PC-3 (cell line): ENCODE data around the gene LACC1. TPM values are rescaled to one million over a fixed set of nuclear protein-coding genes. Genes with fewer than 3 reads are reported as not detected.

Source experiments
- ATAC-seq: fragments of 200-7000 bp; cut with Tn5 transposase; 2 replicates; pipeline ENCODE4 v1.9.1; 2020; ENCODE audit warnings: mild to moderate bottlenecking, moderate library complexity
- BruUV-seq: library from RNA; stranded (reverse); fragments of 400-500 nt; replicated peaks from 2 replicates; lab custom pipeline; 2021; lab: Mats Ljungman, UMichigan
- CTCF ChIA-PET: fragments of 300-600 bp; sonication (Branson Sonifier 250); formaldehyde crosslinking; loops from one replicate; lab custom pipeline; 2022; ENCODE audit warnings: antibody characterized with exemption; lab: Charles Lee
- POLR2A ChIA-PET: fragments of 300-600 bp; sonication (Branson Sonifier 250); formaldehyde crosslinking; loops from one replicate; lab custom pipeline; 2022; ENCODE audit warnings: antibody characterized with exemption; ENCODE audit not compliant: unreplicated experiment; lab: Charles Lee
- DNase-seq: peaks from one replicate; pipeline ENCODE4 v3.0.0-alpha.2; 2015
- H2AFZ ChIP-seq: fragments of 300-600 bp; sonication (generic); 2 replicates; pipeline ENCODE4 v1.6.0; 2016; ENCODE audit warnings: antibody characterized with exemption, low read length
- H3F3A ChIP-seq: fragments of 300-600 bp; sonication (generic); one replicate; pipeline ENCODE4 v1.6.0; 2017; ENCODE audit warnings: antibody characterized with exemption, low read length, control low read depth, mild to moderate bottlenecking; ENCODE audit not compliant: unreplicated experiment
- H3K27ac ChIP-seq: fragments of 300-600 bp; sonication (generic); 2 replicates; pipeline ENCODE4 v1.5.1; 2016; ENCODE audit warnings: mild to moderate bottlenecking, low read length
- H3K27me3 ChIP-seq: fragments of 300-600 bp; sonication (generic); 2 replicates; pipeline ENCODE4 v1.6.1; 2016; ENCODE audit warnings: low read length, mixed read lengths
- H3K36me3 ChIP-seq: fragments of 300-600 bp; sonication (generic); 2 replicates; pipeline ENCODE4 v1.6.1; 2016; ENCODE audit warnings: low read depth, mixed run types, low read length, mixed read lengths
- H3K4me1 ChIP-seq: fragments of 300-600 bp; sonication (generic); 2 replicates; pipeline ENCODE4 v1.5.1; 2016; ENCODE audit warnings: low read length; ENCODE audit not compliant: insufficient read depth
- H3K4me2 ChIP-seq: fragments of 300-600 bp; sonication (generic); 2 replicates; pipeline ENCODE4 v1.6.0; 2016; ENCODE audit warnings: low read length
- H3K4me3 ChIP-seq: fragments of 300-600 bp; sonication (generic); 2 replicates; pipeline ENCODE4 v1.5.1; 2016; ENCODE audit warnings: mild to moderate bottlenecking, low read length, mixed read lengths
- H3K79me2 ChIP-seq: fragments of 300-600 bp; sonication (generic); 2 replicates; pipeline ENCODE4 v1.6.1; 2017; ENCODE audit warnings: low read length, mixed read lengths
- H3K9ac ChIP-seq: fragments of 300-600 bp; sonication (generic); 2 replicates; pipeline ENCODE4 v1.6.0; 2016; ENCODE audit warnings: mild to moderate bottlenecking, low read length
- H3K9me2 ChIP-seq: fragments of 300-600 bp; sonication (generic); replicated peaks from 2 replicates; pipeline ENCODE4 v1.6.1; 2016; ENCODE audit warnings: mixed run types, low read length, mixed read lengths
- H3K9me3 ChIP-seq: fragments of 300-600 bp; sonication (generic); 2 replicates; pipeline ENCODE4 v1.6.1; 2016; ENCODE audit warnings: low read length, mixed read lengths
- H4K20me1 ChIP-seq: fragments of 300-600 bp; sonication (generic); 2 replicates; pipeline ENCODE4 v1.6.1; 2016; ENCODE audit warnings: low read length, mixed read lengths
- EZH2 ChIP-seq: fragments of 300-600 bp; sonication (generic); IDR thresholded peaks from one replicate; pipeline ENCODE4 v1.6.1; 2017; ENCODE audit warnings: antibody characterized with exemption, mild to moderate bottlenecking, low read length; ENCODE audit not compliant: unreplicated experiment
- EZH2phosphoT487 ChIP-seq: fragments of 300-600 bp; sonication (generic); IDR thresholded peaks from 2 replicates; pipeline ENCODE4 v1.6.1; 2018; ENCODE audit warnings: mild to moderate bottlenecking, antibody characterized with exemption, low read length, borderline replicate concordance
- intact Hi-C: fragments of 100-400 bp; cut with micrococcal nuclease; formaldehyde crosslinking; loops from 2 replicates; pipeline ENCODE4 v1.9.0; 2023
- total RNA-seq: library from RNA; depleted of rRNA; stranded (reverse); fragments of >200 nt; gene quantifications from 2 replicates; pipeline ENCODE4 v1.2.3, GENCODE V29; 2014
- TF ChIP-seq, protein P1 (sequence below): fragments of 300-600 bp; sonication (generic); conservative IDR thresholded peaks from 2 replicates; pipeline ENCODE4 v1.5.1; 2017; ENCODE audit warnings: antibody characterized with exemption, low read depth, mild to moderate bottlenecking, low read length

The LACC1 gene
- total RNA-seq, 1 experiment from 2014 or later = 1.2 TPM

DNA sequence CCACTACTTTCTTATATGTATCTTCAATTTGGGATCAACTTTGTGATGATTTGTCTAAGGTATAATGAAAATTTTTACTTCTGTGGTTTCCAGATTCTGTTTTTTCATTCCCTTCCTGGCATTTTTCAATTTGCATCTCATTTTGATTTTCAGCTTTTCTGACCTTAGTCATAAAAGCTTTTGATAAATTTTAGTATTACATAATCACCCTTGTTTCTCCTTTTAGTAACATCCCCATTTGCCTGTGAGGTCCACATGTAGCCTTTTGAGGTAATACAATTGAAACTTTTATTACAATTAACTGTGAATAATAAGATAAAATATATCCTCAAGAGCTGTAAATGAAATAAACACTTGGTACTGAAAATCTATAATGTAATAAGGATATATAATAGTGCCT, 31.2 kb downstream of the LACC1 start:
- DNase-seq (no peak), ATAC-seq (no peak)
- H3K9me2 ChIP-seq = no peaks in the 10 kb centered on the region
- peaks cover 20% of the 10 kb centered on the region for H3K4me1 ChIP-seq
- POLR2A ChIA-PET = no interaction called here
- no peaks in the 10 kb centered on the region for H3F3A ChIP-seq
- no peak overlapping the region for H3K27ac ChIP-seq
- TF ChIP-seq EZH2phosphoT487 (no peak), EZH2 (no peak)
- TF ChIP-seq, protein P1, sequence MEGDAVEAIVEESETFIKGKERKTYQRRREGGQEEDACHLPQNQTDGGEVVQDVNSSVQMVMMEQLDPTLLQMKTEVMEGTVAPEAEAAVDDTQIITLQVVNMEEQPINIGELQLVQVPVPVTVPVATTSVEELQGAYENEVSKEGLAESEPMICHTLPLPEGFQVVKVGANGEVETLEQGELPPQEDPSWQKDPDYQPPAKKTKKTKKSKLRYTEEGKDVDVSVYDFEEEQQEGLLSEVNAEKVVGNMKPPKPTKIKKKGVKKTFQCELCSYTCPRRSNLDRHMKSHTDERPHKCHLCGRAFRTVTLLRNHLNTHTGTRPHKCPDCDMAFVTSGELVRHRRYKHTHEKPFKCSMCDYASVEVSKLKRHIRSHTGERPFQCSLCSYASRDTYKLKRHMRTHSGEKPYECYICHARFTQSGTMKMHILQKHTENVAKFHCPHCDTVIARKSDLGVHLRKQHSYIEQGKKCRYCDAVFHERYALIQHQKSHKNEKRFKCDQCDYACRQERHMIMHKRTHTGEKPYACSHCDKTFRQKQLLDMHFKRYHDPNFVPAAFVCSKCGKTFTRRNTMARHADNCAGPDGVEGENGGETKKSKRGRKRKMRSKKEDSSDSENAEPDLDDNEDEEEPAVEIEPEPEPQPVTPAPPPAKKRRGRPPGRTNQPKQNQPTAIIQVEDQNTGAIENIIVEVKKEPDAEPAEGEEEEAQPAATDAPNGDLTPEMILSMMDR = no peak
- no peak overlapping the region for H2AFZ ChIP-seq
- H3K4me2 ChIP-seq = no peak overlapping the region
- no peaks in the 10 kb centered on the region for H3K79me2 ChIP-seq
- no peaks in the 10 kb centered on the region for H3K36me3 ChIP-seq
- no TSS peak for BruUV-seq
- intact Hi-C loops = loop anchor here (10.0 kb wide), 1 partner anchor 214 kb away; no protein-coding TSS in a partner anchor
- H3K9ac ChIP-seq = no peak overlapping the region
- no peak overlapping the region for H3K4me3 ChIP-seq
- no peaks in the 10 kb centered on the region for H3K9me3 ChIP-seq
- H3K27me3 ChIP-seq = no peaks in the 10 kb centered on the region
- CTCF ChIA-PET = interaction anchor here (0.7 kb wide), 1 partner anchor 138 kb away, joined by 3 read pairs; no protein-coding TSS in a partner anchor
- H4K20me1 ChIP-seq = no peaks in the 10 kb centered on the region

DNA sequence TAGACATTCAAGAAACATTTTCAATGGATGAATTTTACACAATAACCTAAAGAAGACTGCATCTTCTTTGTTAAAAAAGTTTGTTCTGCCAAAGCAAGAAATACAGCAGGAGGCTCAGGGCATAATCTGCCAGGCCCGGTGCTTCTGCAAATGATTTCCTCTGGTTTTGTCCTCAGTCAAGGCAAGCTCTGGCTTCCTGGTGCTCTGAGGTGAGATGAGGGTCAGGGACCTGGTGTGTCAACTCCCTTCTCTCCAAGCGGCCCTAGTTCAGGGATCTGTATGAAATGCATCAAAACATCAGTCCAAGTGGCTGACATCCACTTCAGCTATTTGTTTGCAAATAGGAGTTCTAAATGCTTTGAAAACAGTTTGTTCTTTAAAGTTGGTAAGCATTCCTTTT, 31.6 kb downstream of the LACC1 start:
- H3F3A ChIP-seq = no peaks in the 10 kb centered on the region
- H4K20me1 ChIP-seq = no peaks in the 10 kb centered on the region
- no peaks in the 10 kb centered on the region for H3K36me3 ChIP-seq
- H3K27ac ChIP-seq = no peak overlapping the region
- no peak overlapping the region for H3K4me3 ChIP-seq
- CTCF ChIA-PET = interaction anchor here (0.7 kb wide), 1 partner anchor 137 kb away, joined by 3 read pairs; no protein-coding TSS in a partner anchor
- no TSS peak for BruUV-seq
- H3K79me2 ChIP-seq = no peaks in the 10 kb centered on the region
- no peak for TF ChIP-seq EZH2phosphoT487
- TF ChIP-seq, protein P1 = no peak
- no peak for TF ChIP-seq EZH2
- no peaks in the 10 kb centered on the region for H3K9me2 ChIP-seq
- H3K27me3 ChIP-seq = no peaks in the 10 kb centered on the region
- no peak for DNase-seq
- no peak overlapping the region for H3K4me2 ChIP-seq
- no peak for ATAC-seq
- H3K9me3 ChIP-seq = no peaks in the 10 kb centered on the region
- peaks cover 20% of the 10 kb centered on the region for H3K4me1 ChIP-seq
- H2AFZ ChIP-seq = no peak overlapping the region
- no peak overlapping the region for H3K9ac ChIP-seq
- POLR2A ChIA-PET = no interaction called here
- intact Hi-C loops = loop anchor here (10.0 kb wide), 1 partner anchor 214 kb away; no protein-coding TSS in a partner anchor

DNA sequence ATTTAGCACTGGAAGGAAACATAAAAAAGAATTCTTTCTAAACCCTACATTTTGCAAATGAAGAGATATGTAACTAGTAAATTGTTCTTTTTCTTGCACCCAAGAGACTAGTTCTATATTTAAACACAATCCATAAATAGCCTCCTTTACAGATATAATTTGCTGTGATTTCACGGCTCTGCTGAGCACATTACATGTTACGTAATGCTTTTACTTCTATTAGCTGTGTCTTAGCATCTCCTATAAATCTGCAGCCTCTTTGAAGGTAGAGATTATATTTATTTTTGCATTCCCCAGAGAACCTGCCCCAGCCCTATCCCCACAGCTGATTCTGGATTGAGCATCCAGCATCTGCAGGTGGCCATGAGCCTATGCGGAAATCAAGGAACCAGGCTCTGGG, 32.2 kb downstream of the LACC1 start:
- Histone ChIP-seq H2AFZ (no peak overlapping the region), H3K79me2 (no peaks in the 10 kb centered on the region), H3K4me1 (peaks cover 20% of the 10 kb centered on the region), H3K27ac (no peak overlapping the region), H3K4me2 (no peak overlapping the region), H3K9me3 (no peaks in the 10 kb centered on the region), H3K4me3 (no peak overlapping the region), H3K9me2 (no peaks in the 10 kb centered on the region), H3K9ac (no peak overlapping the region), H3F3A (no peaks in the 10 kb centered on the region), H3K27me3 (no peaks in the 10 kb centered on the region), H4K20me1 (no peaks in the 10 kb centered on the region), H3K36me3 (no peaks in the 10 kb centered on the region)
- DNase-seq = no peak
- intact Hi-C loops = loop anchor here (10.0 kb wide), 1 partner anchor 213 kb away; no protein-coding TSS in a partner anchor
- no TSS peak for BruUV-seq
- CTCF ChIA-PET = no interaction called here
- TF ChIP-seq, protein P1 = no peak
- TF ChIP-seq EZH2 (no peak), EZH2phosphoT487 (no peak)
- no peak for ATAC-seq
- POLR2A ChIA-PET = no interaction called here
